ENCODE results near the gene ACR.

The ACR gene

DNA sequence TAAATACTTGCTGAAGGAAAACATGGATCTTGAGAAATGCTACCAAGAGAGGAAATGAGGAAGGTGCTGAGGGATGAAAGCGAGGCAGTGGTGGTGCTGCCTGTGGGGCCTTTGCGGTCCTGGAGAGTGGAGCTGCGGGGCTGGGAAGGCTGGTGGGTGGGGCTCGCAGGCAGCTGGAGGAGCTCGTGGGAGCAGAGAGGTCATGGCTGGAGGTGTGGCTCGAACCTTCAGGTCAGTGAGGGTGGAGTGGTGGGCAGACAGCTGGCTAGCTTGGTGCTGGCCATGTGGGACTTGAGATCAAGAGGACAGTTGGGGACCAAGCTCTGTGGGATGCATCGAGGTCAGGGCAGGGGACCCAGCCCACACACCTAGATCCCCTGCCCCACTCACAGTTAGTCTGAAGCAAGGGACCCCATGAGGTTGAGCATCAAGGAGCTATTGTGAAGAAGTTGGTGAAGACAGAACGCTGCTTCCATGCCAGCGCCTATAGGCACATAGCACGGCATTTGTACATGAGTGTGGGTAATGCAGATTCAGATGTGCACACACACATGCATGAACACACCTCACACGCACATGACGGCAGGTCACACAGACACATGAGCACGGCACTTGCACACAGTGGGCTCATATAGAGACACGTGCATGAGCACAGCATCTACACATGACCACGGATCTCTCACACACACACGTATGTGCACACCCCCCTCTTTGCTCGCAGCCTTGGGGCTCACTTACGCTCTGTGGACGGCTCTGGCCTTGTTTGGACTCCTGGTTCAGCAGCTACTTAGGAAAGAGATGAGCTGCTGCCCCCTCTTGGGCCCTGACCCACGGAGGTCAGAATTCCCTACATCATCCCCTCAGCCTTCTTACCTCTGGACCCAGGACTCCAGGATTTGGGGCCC, 34.9 kb upstream of the ACR start:
- DNase-seq (ENCODE audit: low spot score) = no peak

DNA sequence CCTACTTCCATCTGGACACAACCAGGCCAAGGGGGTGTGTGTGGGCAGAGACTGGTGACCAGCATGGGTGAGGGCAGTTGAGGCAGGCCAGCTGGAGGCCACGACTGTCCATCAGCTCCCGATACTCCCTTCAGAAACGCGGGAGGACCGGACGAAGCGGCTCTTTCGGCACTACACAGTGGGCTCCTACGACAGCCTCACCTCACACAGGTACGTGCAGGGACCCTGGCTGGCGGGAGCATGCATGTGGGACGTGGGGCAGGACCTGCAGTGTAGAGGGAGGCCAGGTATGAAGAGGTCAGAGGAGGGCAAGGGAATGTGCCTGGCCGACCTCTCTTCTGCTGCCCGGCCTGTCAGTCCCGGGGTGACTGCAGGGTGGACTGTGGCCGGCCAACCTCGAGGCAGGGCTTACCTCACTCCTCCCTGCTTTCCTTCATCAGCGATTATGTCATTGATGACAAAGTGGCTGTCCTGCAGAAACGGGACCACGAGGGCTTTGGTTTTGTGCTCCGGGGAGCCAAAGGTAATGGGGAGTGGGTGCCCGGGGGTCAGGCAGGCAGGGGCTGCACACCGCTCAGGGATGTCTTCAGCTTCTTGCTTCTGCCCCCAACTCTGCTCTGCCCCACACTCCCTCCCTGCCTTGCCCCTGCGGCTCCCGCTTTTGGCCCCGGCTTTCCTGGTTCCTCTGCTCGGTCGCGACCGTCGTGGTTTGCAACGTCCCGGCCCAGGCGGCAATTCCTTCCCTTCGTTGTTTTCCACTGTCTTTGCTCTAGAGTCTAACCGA, 34.1 kb upstream of the ACR start:
- DNase-seq (ENCODE audit: low spot score) = no peak

DNA sequence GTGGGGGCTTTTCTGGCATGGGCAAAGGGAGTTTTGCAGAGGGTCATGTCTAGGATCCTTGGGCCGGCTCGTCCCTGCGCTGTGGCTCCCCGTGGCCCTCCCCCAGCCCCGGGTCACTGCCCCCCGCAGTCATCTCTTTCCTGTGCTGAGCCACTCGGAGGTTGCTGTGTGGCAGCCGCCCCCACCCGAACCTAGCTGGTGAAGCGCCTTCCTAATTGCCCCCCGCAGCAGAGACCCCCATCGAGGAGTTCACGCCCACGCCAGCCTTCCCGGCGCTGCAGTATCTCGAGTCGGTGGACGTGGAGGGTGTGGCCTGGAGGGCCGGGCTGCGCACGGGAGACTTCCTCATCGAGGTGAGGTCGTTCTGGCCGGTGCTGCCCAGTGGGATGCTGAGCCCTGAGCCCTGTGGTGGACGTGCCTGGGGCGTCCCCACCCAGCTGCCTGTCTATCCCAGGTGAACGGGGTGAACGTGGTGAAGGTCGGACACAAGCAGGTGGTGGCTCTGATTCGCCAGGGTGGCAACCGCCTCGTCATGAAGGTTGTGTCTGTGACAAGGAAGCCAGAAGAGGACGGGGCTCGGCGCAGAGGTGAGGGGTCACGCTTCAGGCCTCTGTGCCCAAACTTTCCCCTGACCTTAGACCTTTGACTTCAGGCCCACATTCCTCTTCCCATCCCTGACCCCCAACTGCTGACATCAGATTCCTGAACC, 33.3 kb upstream of the ACR start:
- DNase-seq (ENCODE audit: low spot score) = no peak

DNA sequence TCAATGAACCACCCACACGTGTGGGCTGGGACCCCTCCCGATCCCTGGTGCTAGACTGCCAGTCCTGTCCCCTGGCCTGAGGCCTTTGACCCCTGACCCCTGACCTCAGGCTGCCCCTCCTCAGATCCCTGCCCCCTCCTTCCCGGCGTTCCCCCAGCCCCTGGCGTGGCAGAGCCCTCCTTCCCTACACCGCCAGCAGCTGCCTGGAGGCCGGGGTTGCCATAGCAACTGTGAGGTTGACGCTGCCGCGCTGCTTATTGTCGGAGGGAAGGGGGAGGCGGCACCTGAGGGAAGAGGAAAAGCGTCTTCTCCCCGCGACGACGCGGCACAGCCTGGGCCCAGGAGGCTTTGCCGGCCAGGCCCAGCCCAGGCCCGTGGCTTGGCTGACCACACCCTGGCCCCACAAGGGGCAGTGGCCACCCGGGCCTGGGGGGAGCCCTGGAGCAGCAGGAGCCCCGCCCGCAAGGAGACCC, 32.7 kb upstream of the ACR start:
- DNase-seq (ENCODE audit: low spot score) = peak; percentile 63

- no peak for DNase-seq (ENCODE audit: low spot score)
These were observed 32.1 kb upstream of the ACR start for GRCh38 chr22:50705851-50706351.

- DNase-seq (ENCODE audit: low spot score) = no peak
These were observed 31.4 kb upstream of the ACR start for GRCh38 chr22:50706481-50707125.

GRCh38 chr22:50708474-50708873, 29.5 kb upstream of the ACR start:
- no peak for DNase-seq (ENCODE audit: low spot score)

DNA sequence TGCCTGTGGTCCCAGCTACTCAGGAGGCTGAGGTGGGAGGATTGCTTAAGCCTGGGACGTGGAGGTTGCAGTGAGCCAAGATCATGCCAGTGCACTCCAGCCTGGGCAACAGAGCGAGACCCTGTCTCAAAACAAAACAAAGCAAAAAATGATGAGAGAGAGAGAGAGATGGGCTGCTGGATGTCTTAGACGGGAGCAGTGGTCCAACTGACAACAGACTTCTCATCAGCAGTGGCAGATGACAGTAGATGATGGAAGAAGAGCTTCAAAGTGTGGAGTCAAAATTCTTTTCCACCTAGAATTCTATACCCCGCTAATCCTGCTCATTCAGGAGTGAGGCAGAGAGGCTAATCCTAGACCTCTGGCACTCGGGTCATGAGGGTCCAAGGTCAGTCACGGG, 29.0 kb upstream of the ACR start:
- no peak for DNase-seq (ENCODE audit: low spot score)

DNA sequence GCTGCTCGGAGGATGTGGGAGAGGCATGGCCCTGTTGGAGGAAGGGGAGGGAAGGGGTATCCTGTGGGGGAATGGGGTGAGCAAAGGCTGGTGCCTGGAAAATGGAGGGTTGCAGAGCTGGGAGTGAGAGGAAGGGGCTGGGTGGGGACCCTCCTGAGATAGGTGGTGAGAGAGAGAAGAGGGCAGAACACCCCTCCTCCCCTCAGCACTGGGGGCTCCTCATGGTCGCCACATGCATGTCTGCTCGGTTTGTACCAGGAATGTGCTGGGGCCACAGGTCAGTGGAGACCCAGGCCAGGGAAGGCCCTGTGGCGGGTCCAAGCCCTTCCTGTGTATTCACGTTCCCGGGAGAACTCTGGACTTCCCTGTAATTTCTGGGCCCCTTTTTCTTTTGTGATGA, 27.8 kb upstream of the ACR start:
- DNase-seq (ENCODE audit: low spot score) = no peak

DNA sequence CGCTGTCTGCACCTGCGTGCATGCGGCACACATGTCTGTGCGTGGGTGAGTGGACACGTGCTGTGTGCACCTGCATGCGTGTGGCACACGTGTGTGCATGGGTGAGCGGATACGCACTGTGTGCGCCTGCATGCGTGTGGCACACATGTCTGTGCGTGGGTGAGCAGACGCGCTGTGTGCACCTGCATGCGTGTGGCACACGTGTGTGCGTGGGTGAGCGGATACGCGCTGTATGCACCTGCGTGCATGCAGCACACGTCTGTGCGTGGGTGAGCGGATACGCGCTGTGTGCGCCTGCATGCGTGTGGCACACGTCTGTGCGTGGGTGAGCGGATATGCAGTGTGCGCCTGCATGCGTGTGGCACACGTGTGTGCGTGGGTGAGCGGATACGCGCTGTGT, 27.1 kb upstream of the ACR start:
- no peak for DNase-seq (ENCODE audit: low spot score)

GRCh38 chr22:50711446-50712340, 26.3 kb upstream of the ACR start:
- no peak for DNase-seq (ENCODE audit: low spot score)

DNA sequence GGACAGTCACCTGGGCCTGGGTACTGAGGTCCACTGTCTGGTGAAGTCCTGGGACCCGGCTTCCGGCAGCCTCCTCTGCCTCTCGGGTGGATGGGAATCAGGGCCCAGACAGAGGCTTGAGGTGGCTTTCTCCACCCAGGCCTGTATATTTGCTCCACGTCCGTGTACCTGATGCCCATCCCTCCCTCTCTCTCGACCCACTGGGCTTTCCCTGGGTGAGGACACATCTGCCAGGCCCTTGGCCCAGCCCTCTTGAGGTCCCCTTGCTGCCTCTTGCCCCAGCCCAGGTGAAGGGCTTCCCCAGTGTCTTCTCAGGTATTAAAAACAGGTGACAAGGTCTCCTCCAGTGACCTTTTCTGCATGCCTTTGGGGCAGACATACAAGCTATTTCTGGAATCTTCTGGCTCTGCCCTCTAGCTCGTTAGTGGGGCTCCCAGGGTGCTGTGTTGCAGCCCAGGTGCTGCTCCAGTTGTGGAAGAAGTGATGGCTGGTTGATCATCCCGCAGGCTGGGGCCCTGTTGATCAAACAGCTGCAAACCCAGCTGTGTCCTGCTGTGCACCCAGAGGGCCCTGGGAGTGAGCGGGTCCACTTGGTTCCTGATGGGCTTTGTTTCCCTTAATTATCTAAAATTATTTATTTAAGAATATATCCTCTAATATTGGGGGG, 25.5 kb upstream of the ACR start:
- no peak for DNase-seq (ENCODE audit: low spot score)

GRCh38 chr22:50713008-50713385, 25.0 kb upstream of the ACR start:
- no peak for DNase-seq (ENCODE audit: low spot score)

DNA sequence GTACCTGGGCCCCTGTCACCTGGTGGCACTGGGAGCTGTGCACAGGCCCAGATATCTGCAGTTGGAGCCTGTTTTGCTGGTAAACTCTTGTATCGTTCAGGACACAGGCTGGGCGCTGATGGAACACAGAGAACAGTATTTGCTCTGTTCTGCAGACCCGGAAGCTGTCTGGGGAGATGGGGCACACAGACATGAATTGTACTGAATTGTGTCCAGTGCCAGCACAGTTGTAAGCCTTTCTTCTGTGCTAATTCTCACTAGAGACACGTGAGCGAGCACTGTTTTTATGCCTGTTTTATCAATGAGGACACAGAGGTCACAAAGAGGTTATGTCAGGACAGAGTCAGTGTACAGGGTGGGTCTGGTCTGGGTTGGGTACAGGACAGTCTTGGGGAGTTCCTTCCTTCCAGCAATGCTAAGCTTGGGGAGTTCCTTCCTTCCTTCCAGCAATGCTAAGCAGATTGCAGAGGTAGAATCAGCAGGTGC, 24.4 kb upstream of the ACR start:
- peak; percentile 96 for DNase-seq (ENCODE audit: low spot score)

DNA sequence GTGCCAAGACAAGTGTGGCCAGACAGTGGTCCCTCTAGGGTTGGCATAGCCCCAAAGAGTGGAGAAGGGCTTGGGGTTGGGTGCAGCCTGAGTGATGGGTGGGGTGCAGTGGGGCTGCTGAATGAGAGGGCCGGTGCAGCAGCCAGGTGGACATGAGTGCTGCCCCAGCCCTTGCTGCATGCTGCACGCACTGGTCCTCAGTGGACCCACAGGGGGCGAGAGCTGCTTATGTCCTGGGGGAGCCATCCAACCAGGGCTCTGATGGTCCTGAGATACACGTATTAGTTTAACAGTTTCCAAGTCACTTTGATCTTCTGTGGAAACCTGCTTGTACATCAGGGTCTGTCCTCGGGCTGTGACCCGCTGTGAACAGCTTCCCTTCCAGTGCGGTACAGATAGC, 23.9 kb upstream of the ACR start:
- DNase-seq (ENCODE audit: low spot score) = peak; percentile 57

DNA sequence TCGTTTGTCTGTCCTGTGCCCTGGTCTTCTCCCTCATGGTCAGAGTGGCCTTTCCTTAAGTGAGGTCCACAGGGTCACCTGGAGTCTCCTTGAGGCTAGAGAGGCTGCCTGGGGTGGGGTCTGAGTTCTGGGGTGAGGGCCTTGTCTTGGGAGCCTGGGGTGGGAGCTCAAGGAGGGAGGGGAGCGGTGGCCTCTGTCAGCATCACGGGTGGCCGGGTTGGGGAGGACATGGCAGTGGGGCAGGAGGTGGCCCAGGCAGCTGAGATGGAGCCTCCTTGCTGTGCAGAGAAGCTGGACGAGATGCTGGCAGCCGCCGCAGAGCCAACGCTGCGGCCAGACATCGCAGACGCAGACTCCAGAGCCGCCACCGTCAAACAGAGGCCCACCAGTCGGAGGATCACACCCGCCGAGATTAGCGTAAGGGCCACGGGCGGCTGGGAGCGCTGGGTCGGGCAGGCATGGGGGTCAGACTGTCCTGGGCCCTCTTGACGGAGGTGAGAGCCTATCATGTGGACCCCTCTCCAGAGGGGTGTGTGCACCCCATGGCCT, 23.3 kb upstream of the ACR start:
- no peak for DNase-seq (ENCODE audit: low spot score)

DNA sequence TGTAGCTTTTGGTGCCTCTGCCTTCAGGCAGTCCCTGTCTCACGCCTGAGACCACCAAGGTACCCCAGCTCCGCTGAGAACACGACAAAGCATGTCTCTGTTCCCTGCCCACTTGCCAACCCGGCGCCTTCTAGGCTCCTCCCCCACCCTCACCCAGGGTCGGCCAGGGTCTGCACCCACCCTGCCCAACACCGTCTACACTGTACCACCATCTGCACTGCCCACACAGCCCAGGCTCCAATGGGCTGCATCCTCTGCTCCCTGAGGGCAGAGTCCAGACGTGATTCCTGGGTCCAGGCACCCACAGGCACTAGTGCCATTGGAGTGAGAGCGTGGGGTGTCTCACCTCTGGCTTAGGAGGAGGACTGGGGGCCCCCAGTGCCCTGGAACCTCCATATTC, 22.8 kb upstream of the ACR start:
- no peak for DNase-seq (ENCODE audit: low spot score)

- DNase-seq (ENCODE audit: low spot score) = no peak
These were observed 22.2 kb upstream of the ACR start for GRCh38 chr22:50715776-50716175.

DNA sequence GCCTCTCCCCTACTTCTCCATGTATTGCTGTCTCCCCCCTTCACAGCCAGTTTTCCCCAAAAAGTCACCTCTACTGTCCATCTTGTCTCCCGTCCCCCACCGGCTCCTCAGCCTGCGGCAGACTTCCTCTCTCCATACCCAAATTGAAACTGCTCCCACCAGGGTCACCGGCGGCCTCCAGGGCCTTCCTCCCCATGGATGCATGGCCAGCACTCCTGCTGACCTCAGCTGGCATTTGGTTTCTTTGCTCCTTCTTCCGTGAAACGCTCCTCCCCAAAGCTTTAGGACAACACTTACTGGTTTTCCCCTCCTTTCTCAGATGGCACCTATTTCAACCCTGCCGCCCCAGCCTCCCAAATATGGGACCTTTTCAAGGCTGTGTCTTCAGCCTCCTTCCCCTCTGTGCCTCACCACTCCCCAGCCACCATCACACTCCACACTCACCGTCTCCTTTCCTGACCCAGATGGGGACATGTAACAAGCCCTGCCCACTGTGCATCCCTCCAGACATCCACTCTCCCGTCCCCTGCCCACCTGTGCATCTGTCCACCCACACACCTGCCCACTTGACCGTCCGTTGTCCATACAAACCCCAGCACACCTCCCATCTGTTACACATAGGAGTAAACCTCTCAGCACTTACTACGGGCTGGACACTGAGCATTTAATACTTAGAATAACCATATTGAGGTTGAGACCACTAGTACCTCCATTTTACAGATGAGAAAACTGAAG, 21.5 kb upstream of the ACR start:
- no peak for DNase-seq (ENCODE audit: low spot score)
